Suprapubic skin (tissue), 4 donors: Measurements from ENCODE around the gene MCUR1.

Source experiments
- EP300 ChIP-seq: sonication (generic); formaldehyde crosslinking; IDR thresholded peaks from one replicate; pipeline ENCODE4 v1.6.1; 2017; ENCODE audit warnings: antibody characterized with exemption
- POLR2A ChIP-seq, 2 donors: fragments of 450-650 bp; IDR thresholded peaks; one replicate each; pipeline ENCODE4 v1.6.1; 2017; ENCODE audit warnings: antibody characterized with exemption in 2 of 2, mild to moderate bottlenecking in 2 of 2, moderate library complexity in 2 of 2
- POLR2AphosphoS5 ChIP-seq, 3 donors: sonication (generic); formaldehyde crosslinking; IDR thresholded peaks; one replicate each; pipeline ENCODE4 v1.6.1; 2017; ENCODE audit warnings: antibody characterized with exemption in 3 of 3
- TF ChIP-seq, protein P1 (sequence below), 2 donors: fragments of 200-600 bp in 1 of 2; fragments of 450-650 bp in 1 of 2; sonication (generic) in 1 of 2; IDR thresholded peaks; one replicate each; pipeline ENCODE4 v1.5.1; 2016 to 2019; ENCODE audit warnings: antibody characterized with exemption in 2 of 2, mild to moderate bottlenecking in 1 of 2, moderate library complexity in 1 of 2

- TF ChIP-seq, protein P1, sequence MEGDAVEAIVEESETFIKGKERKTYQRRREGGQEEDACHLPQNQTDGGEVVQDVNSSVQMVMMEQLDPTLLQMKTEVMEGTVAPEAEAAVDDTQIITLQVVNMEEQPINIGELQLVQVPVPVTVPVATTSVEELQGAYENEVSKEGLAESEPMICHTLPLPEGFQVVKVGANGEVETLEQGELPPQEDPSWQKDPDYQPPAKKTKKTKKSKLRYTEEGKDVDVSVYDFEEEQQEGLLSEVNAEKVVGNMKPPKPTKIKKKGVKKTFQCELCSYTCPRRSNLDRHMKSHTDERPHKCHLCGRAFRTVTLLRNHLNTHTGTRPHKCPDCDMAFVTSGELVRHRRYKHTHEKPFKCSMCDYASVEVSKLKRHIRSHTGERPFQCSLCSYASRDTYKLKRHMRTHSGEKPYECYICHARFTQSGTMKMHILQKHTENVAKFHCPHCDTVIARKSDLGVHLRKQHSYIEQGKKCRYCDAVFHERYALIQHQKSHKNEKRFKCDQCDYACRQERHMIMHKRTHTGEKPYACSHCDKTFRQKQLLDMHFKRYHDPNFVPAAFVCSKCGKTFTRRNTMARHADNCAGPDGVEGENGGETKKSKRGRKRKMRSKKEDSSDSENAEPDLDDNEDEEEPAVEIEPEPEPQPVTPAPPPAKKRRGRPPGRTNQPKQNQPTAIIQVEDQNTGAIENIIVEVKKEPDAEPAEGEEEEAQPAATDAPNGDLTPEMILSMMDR (IDR thresholded peaks at IDR 0.05) = no peak
- TF ChIP-seq POLR2AphosphoS5 (IDR thresholded peaks at IDR 0.05) = no peak
- no peak for TF ChIP-seq POLR2A (IDR thresholded peaks at IDR 0.05)
- no peak for TF ChIP-seq EP300
Observed at GRCh38 chr6:13813621-13814175, 659 bp downstream of the MCUR1 start.
